ENCODE data around the gene NLK.

DNA sequence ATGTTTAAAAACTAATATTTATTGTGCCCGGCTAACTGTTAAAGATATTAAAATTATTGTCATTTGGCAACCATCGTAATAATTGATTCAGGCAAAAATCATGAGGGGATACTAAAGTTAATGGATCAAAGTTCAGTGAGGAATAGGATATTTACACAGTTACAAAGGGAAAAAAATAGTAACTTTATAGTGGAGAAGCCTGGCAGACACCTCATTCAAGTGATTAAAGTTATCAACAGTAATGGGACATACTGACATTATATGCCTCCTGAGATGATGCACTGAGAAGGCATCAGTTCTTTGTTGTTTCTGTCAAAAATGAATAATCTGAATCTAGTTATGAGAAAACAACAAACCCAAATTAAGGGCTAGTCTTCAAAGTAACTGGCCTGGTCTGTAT lies 77.1 kb downstream of the NLK start:
- TF ChIP-seq POLR2A (IDR thresholded peaks at IDR 0.05; ENCODE audit: low read depth, low read length) (no peak), ELK1 (IDR thresholded peaks at IDR 0.05; ENCODE audit: borderline replicate concordance, low read depth, low read length) (no peak), CTCF (conservative IDR thresholded peaks at IDR 0.05; ENCODE audit: low read depth, low read length) (no peak), MAZ (IDR thresholded peaks at IDR 0.05; ENCODE audit: borderline replicate concordance, low read depth, low read length) (no peak), RFX5 (IDR thresholded peaks at IDR 0.05; ENCODE audit: low read depth, low read length) (no peak)

All from IMR-90 (cell line).